T-cell (primary cell): Measurements from ENCODE around the gene NPNT. TPM values are rescaled to one million over a fixed set of nuclear protein-coding genes. Genes with fewer than 3 reads are reported as not detected.

Experiments
- ATAC-seq, 4 experiments: fragments of 200-7000 bp in 3 of 4; fragments of 150-1000 bp in 1 of 4; cut with Tn5 transposase; replicated peaks in 1 of 4; 1 replicate in 3 of 4; 2 replicates in 1 of 4; pipeline ENCODE4 v1.10.0; 2021; ENCODE audit warnings: moderate library complexity in 3 of 4, mild to moderate bottlenecking in 2 of 4, moderate number of reproducible peaks in 1 of 4
- CTCF ChIA-PET, 2 donors: fragments of 300-600 bp; sonication (Branson Sonifier 250); formaldehyde crosslinking; loops; one replicate each; lab custom pipeline; 2022; ENCODE audit warnings: antibody characterized with exemption in 2 of 2; lab: Charles Lee
- POLR2A ChIA-PET, 2 donors: fragments of 300-600 bp; sonication (Branson Sonifier 250); formaldehyde crosslinking; loops; one replicate each; lab custom pipeline; 2022; ENCODE audit warnings: antibody characterized with exemption in 2 of 2; lab: Charles Lee
- DNase-seq, 35 experiments: peaks; one replicate each; pipeline versions ENCODE4 v3.0.0 to v3.0.0-alpha.2; 2013 to 2023
- H3K27ac ChIP-seq: one replicate; pipeline ENCODE4 v1.5.1; 2013; ENCODE audit warnings: low read length
- H3K27me3 ChIP-seq, 2 experiments: replicated peaks in 1 of 2; 1 replicate in 1 of 2; 2 replicates in 1 of 2; pipeline versions ENCODE4 v1.6.1 to v1.7.0; 2013; ENCODE audit warnings: low read length in 1 of 2, mixed read lengths in 1 of 2; ENCODE audit not compliant: control insufficient read depth in 2 of 2, insufficient read depth in 2 of 2; ENCODE audit errors: extremely low read depth in 1 of 2
- H3K36me3 ChIP-seq, 2 donors: 1 replicate in 1 of 2; 2 replicates in 1 of 2; pipeline versions ENCODE4 v1.6.1 to v1.7.0; 2013; ENCODE audit warnings: low read length in 1 of 2; ENCODE audit not compliant: control insufficient read depth in 2 of 2, insufficient read depth in 1 of 2; ENCODE audit errors: extremely low read depth in 1 of 2
- H3K4me1 ChIP-seq, 2 experiments: 1 replicate in 1 of 2; 2 replicates in 1 of 2; pipeline versions ENCODE4 v1.6.1 to v1.7.0; 2013; ENCODE audit warnings: low read length in 2 of 2, mixed read lengths in 1 of 2; ENCODE audit not compliant: insufficient read depth in 2 of 2, control insufficient read depth in 1 of 2; ENCODE audit errors: extremely low read depth in 1 of 2
- H3K4me3 ChIP-seq, 2 donors: 1 replicate in 1 of 2; 2 replicates in 1 of 2; pipeline versions ENCODE4 v1.5.1 to v1.7.0; 2013; ENCODE audit warnings: mild to moderate bottlenecking in 2 of 2, low read length in 1 of 2, moderate library complexity in 1 of 2; ENCODE audit not compliant: control insufficient read depth in 1 of 2; ENCODE audit errors: extremely low read depth in 1 of 2
- H3K9me3 ChIP-seq: 2 replicates; pipeline ENCODE4 v1.7.0; 2013
- H3K27ac Mint-ChIP-seq, 2 donors: one replicate each; pipeline ENCODE4 v1.8.0; 2020 to 2021; ENCODE audit warnings: mild to moderate bottlenecking in 2 of 2, mixed read lengths in 2 of 2
- H3K27me3 Mint-ChIP-seq, 2 donors: one replicate each; pipeline ENCODE4 v1.8.0; 2021 to 2022; ENCODE audit warnings: mixed read lengths in 2 of 2
- H3K36me3 Mint-ChIP-seq: one replicate; pipeline ENCODE4 v1.8.0; 2021; ENCODE audit warnings: mixed read lengths
- H3K4me1 Mint-ChIP-seq, 3 donors: one replicate each; pipeline ENCODE4 v1.8.0; 2020 to 2022; ENCODE audit warnings: mixed read lengths in 3 of 3, mild to moderate bottlenecking in 1 of 3
- H3K4me3 Mint-ChIP-seq, 3 donors: one replicate each; pipeline ENCODE4 v1.8.0; 2020 to 2022; ENCODE audit warnings: mild to moderate bottlenecking in 3 of 3, mixed read lengths in 3 of 3, moderate library complexity in 3 of 3
- H3K9me3 Mint-ChIP-seq, 3 donors: one replicate each; pipeline ENCODE4 v1.8.0; 2020 to 2022; ENCODE audit warnings: mixed read lengths in 3 of 3
- whole genome bisulfite sequencing: methylation state at CpG from one replicate; pipeline ENCODE4 v1.1.5; 2013; ENCODE audit warnings: missing lambda C conversion rate; ENCODE audit not compliant: insufficient coverage; 5-methylcytosine and 5-hydroxymethylcytosine counted together
- total RNA-seq, 35 experiments: library from RNA in 6 of 35; stranded (reverse) in 6 of 35; fragments of 120-200 nt in 1 of 35; gene quantifications; one replicate each; pipeline versions ENCODE4 v1.2.1 to v1.2.4 and lab custom pipeline; 2013 to 2026

Gene NPNT
- total RNA-seq, 5 donors from 2014 or later (not counting 1 experiment from before 2014, with no cell fraction given) = 0.32 to 0.88 (median 0.33) TPM; not detected in 2

- POLR2A ChIA-PET = no interaction called here
- H3K4me1 ChIP-seq = peaks cover 0 to 2% of the 10 kb centered on the region in 2 experiments
- WGBS = 4% methylated on average over 71 of the region's 84 CpGs
- Mint-ChIP-seq H3K9me3 (no peaks in the 10 kb centered on the region), H3K27me3 (peaks cover 60 to 66% of the 10 kb centered on the region in 2 donors), H3K27ac (no peak overlapping the region), H3K4me1 (peaks cover 6 to 13% (median 7%) of the 10 kb centered on the region in 3 donors), H3K4me3 (peak overlapping the region in 1 of 3 donors; percentile 13), H3K36me3 (no peaks in the 10 kb centered on the region)
- CTCF ChIA-PET = no interaction called here
- peaks cover 18 to 29% of the 10 kb centered on the region in 2 experiments for H3K27me3 ChIP-seq
- H3K4me3 ChIP-seq = peak overlapping the region in 1 of 2 donors; percentile 7
- no peak overlapping the region for H3K27ac ChIP-seq
- H3K36me3 ChIP-seq = no peaks in the 10 kb centered on the region
- H3K9me3 ChIP-seq = no peaks in the 10 kb centered on the region
- ATAC-seq (no peak), DNase-seq (no peak)
These were observed 551 bp downstream of the NPNT start for GRCh38 chr4:105895583-105896460.

GRCh38 chr4:105896461-105896942 is 1.2 kb downstream of the NPNT start:
- ATAC-seq (no peak), DNase-seq (no peak)
- no peaks in the 10 kb centered on the region for H3K36me3 ChIP-seq
- Mint-ChIP-seq H3K27ac (peak overlapping the region in 1 of 2 donors; percentile 21), H3K4me3 (peak overlapping the region in 2 of 3 donors; percentile 10 to 13), H3K27me3 (peaks cover 60 to 66% of the 10 kb centered on the region in 2 donors), H3K36me3 (no peaks in the 10 kb centered on the region), H3K9me3 (no peaks in the 10 kb centered on the region), H3K4me1 (peaks cover 6 to 13% (median 7%) of the 10 kb centered on the region in 3 donors)
- peak overlapping the region in 1 of 2 donors; percentile 7 for H3K4me3 ChIP-seq
- H3K27me3 ChIP-seq = peaks cover 20 to 29% of the 10 kb centered on the region in 2 experiments
- 7% methylated on average over 15 of the region's 22 CpGs for WGBS
- POLR2A ChIA-PET = no interaction called here
- H3K4me1 ChIP-seq = peaks cover 0 to 2% of the 10 kb centered on the region in 2 experiments
- H3K9me3 ChIP-seq = no peaks in the 10 kb centered on the region
- H3K27ac ChIP-seq = no peak overlapping the region
- CTCF ChIA-PET = no interaction called here

- Mint-ChIP-seq H3K36me3 (no peaks in the 10 kb centered on the region), H3K4me3 (no peak overlapping the region), H3K27me3 (peaks cover 62 to 65% of the 10 kb centered on the region in 2 donors), H3K27ac (no peak overlapping the region), H3K9me3 (no peaks in the 10 kb centered on the region), H3K4me1 (peaks cover 6 to 13% (median 7%) of the 10 kb centered on the region in 3 donors)
- ATAC-seq (no peak), DNase-seq (no peak)
- CTCF ChIA-PET = no interaction called here
- POLR2A ChIA-PET = no interaction called here
- H3K27ac ChIP-seq = no peak overlapping the region
- peaks cover 20 to 29% of the 10 kb centered on the region in 2 experiments for H3K27me3 ChIP-seq
- H3K4me1 ChIP-seq = peaks cover 0 to 2% of the 10 kb centered on the region in 2 experiments
- no peaks in the 10 kb centered on the region for H3K9me3 ChIP-seq
- no peak overlapping the region for H3K4me3 ChIP-seq
- H3K36me3 ChIP-seq = no peaks in the 10 kb centered on the region
- WGBS = no CpG with 5 or more reads among the region's 3 CpGs
These were observed 1.9 kb downstream of the NPNT start for GRCh38 chr4:105896984-105897775.

- H3K4me1 ChIP-seq = peaks cover 0 to 2% of the 10 kb centered on the region in 2 experiments
- H3K9me3 ChIP-seq = no peaks in the 10 kb centered on the region
- no peak overlapping the region for H3K4me3 ChIP-seq
- H3K36me3 Mint-ChIP-seq = no peaks in the 10 kb centered on the region
- ChIA-PET CTCF (no interaction called here), POLR2A (no interaction called here)
- H3K4me3 Mint-ChIP-seq = no peak overlapping the region
- H3K36me3 ChIP-seq = no peaks in the 10 kb centered on the region
- no peak for ATAC-seq
- H3K27me3 ChIP-seq = peaks cover 8 to 20% of the 10 kb centered on the region in 2 experiments
- peaks cover 50 to 52% of the 10 kb centered on the region in 2 donors for H3K27me3 Mint-ChIP-seq
- H3K4me1 Mint-ChIP-seq = peaks cover 3 to 13% (median 6%) of the 10 kb centered on the region in 3 donors
- H3K27ac Mint-ChIP-seq = no peak overlapping the region
- H3K9me3 Mint-ChIP-seq = no peaks in the 10 kb centered on the region
- no peak for DNase-seq
- WGBS = 71% methylated on average over 1 of the region's 2 CpGs
- H3K27ac ChIP-seq = no peak overlapping the region
These were observed 5.3 kb downstream of the NPNT start for GRCh38 chr4:105900541-105900940.

GRCh38 chr4:105902550-105903262 is 7.4 kb downstream of the NPNT start:
- ChIA-PET CTCF (interaction anchor here in 1 of 2 donors (0.8 kb wide), 1 partner anchor 15 kb away, joined by 3 read pairs; no protein-coding TSS in a partner anchor), POLR2A (no interaction called here)
- Mint-ChIP-seq H3K9me3 (no peaks in the 10 kb centered on the region), H3K27me3 (peaks cover 37 to 40% of the 10 kb centered on the region in 2 donors), H3K4me1 (no peaks in the 10 kb centered on the region), H3K27ac (no peak overlapping the region), H3K36me3 (no peaks in the 10 kb centered on the region), H3K4me3 (no peak overlapping the region)
- Histone ChIP-seq H3K4me1 (no peaks in the 10 kb centered on the region), H3K36me3 (no peaks in the 10 kb centered on the region), H3K4me3 (no peak overlapping the region), H3K27me3 (peaks cover 8 to 9% of the 10 kb centered on the region in 2 experiments), H3K9me3 (no peaks in the 10 kb centered on the region), H3K27ac (no peak overlapping the region)
- no CpG with 5 or more reads among the region's 2 CpGs for WGBS
- no peak for DNase-seq
- no peak for ATAC-seq
